ENCODE measurements around the gene INPP5E. TPM values are rescaled to one million over a fixed set of nuclear protein-coding genes. Genes with fewer than 3 reads are reported as not detected.

The INPP5E gene, protein sequence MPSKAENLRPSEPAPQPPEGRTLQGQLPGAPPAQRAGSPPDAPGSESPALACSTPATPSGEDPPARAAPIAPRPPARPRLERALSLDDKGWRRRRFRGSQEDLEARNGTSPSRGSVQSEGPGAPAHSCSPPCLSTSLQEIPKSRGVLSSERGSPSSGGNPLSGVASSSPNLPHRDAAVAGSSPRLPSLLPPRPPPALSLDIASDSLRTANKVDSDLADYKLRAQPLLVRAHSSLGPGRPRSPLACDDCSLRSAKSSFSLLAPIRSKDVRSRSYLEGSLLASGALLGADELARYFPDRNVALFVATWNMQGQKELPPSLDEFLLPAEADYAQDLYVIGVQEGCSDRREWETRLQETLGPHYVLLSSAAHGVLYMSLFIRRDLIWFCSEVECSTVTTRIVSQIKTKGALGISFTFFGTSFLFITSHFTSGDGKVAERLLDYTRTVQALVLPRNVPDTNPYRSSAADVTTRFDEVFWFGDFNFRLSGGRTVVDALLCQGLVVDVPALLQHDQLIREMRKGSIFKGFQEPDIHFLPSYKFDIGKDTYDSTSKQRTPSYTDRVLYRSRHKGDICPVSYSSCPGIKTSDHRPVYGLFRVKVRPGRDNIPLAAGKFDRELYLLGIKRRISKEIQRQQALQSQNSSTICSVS
- total RNA-seq (2022; extraction: Qiagen RNA extraction) = 12.6 to 22.4 TPM (median 21.8 TPM) in 5 replicates

DNA sequence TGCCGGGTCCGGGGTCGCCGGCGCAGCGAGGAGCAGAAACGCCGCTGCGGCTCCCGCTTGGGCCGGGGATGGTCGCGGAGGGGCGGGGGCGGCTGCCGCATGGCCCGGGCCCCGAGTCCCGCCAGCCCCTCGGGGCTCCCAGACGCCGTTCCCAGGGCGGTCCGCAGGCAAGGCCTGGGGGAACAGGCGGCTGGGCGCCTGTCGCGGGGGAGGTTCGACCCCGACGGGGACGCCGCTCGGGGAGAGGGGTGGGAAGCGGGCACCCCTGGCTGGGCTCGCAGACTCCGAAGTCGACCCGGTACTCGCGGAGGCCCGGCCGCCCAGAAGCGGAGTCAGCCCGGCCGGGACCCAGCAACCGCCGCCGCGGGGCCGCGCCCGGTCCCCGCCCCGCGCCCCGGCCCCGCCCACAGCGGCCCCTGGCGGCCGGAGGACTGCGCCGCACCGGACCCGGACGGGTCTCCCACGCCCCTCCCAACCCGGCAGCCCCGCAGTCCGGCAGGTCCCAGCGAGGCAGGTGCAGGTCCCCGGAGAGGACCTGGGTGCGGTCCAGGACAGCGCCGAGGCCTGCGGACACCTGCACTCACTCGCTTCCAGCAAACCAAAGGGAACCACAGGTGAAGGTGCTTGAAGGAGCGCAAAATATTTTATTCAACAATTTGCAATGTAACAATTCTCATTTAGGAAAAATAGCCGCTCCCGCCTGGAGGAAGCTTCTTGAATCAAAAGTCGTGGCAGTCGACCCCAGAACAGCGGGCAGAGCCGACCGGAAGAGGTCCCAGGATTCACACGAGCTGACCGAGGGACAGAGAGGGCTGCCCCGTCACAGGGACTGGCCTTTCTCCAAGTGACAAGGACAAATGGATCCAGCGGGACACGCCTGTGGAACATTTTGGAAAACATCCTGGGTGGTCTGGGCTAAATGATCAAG, at the start of gene INPP5E:
TSS of gene INPP5E (minus strand) at position 365 of the 928 bp plus-strand sequence. CDS start 426 bp downstream, outside the sequence.

DNA sequence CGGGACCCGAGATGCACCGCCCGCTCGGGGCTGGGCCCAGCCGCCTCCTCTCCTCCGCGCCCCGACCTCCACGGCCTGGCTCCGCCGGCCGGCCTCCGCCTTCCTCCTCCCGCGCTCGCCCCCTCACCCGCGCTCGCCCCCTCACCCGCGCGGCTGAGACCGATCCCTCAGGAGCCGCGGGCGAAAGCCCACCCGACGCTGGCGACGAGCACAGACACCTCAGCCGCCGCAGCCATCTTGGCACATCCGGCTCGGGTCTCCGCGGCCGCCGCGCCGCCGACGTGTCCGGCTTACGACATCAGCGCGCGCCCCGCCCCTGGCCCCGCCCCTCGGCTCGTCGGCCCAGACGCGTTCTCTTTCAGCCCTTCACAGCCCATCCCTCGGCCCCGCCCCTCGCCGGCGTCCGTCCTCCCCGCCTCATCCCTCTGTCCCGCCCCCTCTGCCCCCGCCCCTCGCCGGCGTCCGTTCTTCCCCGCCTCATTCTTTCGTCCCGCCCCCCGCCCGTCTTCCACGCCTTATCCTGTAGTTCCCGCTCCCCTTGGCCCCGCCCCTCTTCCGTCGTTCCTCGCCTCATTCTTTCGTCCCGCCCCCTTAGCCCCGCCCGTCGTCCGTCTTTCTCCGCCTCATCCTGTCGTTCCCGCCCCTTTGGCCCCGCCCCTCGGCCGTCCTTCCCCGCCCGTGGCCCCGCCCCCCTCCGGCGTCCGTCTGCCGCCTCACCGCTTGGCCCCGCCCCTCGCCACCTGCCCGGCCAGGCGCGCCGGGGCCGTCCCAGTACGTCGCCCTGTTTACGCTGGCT, 43.3 kb upstream of the INPP5E start, which contains the start of gene SEC16A:
TSS of gene SEC16A (minus strand) at position 248 of the 796 bp plus-strand sequence. CDS start 5,425 bp downstream, outside the sequence.

DNA sequence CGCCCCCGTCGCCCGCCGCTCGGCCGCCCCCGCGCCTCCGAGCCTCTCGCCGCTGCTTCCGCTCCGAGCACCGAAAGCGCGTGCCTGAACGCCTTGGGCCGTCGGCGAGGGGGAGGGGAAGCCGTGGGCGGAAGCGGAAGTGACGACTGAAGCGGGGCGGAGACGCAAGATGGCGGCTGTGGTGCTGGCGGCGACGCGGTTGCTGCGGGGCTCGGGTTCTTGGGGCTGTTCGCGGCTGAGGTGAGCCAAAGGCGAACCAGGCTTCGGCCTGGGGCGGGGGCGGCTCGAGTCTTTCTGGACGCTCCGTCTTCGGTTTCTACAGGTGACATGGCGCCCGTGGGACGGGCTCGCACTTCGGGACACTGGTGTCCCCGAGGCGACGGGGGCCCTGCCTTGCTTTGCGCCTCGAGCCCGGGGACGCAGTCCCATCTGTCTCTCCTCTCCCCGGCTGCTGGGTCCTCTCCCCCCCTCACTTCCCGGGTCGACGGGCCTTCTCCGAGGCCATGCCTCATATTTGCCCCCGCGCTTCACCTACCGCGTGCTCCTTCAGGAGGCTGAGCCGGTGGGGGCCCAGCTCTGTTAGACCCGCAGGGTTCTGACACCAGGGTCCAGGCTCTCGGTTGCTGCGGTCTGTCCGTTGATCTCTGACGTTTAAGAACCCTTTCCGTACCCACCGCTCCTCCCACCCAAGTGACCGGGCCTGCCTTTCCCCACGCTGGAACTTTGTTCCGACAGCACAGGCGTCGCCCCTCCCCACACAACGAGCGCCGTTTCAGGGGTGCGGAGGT, 29.0 kb downstream of the INPP5E start, which contains the start of the genes ENTR1 and PMPCA:
TSS of gene ENTR1 (minus strand) at position 115 of the 788 bp plus-strand sequence. CDS start 217 bp downstream, outside the sequence.
TSS of gene PMPCA (plus strand) at position 159 of the 788 bp plus-strand sequence. CDS start at position 170, 11 bp downstream.

DNA sequence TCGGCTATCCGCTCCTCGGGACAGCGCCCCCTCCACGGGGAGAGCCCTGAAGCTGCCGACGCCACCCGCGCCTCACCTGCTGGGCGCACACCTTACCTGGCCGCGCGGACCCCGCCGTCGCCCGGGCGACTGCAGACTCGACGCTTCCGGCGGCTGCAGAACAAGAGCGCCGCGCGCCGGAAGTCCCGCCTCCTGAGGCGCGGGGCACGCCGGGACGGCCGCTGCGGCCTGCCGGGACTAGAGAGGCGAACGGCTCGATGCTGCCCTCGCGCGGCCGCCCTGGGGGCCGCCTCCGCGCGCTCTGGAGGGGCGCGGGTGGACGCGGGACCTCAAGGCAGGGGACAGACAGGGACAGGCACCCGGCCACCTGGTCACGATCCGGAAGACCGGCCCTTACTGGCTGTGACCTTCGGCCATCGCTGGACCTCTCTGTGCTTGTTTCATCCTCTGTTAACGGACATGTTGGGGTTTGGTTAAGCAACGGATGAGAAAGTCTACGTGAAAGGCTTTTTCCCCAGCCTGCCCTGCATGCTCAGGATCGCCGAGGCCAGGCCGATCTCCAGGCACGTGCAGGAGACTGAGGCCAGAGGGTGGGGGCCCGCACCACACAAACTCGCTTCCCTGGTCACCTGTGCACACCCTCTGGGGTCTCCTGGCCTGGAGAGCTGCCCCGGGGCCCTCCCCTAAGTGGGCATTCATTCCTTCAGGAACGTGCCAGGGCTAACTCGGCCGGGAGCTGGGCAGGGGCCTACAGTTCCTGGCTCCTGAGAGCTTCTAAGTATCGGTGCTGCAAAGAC, 39.4 kb downstream of the INPP5E start, which contains the start of gene SNAPC4:
TSS of gene SNAPC4 (minus strand) at position 133 of the 797 bp plus-strand sequence. CDS start 1,742 bp downstream, outside the sequence.

Other genes with a start within 250 kb of the INPP5E start
- gene LHX3, start 234.7 kb downstream of the INPP5E start, total RNA-seq (2022; extraction: Qiagen RNA extraction) = 0.05 to 0.09 TPM (median 0.08 TPM) in 5 replicates
- 23.6 to 29.8 TPM (median 29.6 TPM) in 5 replicates for gene QSOX2, start 194.0 kb downstream of the INPP5E start, total RNA-seq (2022; extraction: Qiagen RNA extraction)
- 0.01 to 0.02 TPM (median 0.02 TPM) in 3 of 5 replicates, not detected in the others for gene CCDC187, start 135.8 kb downstream of the INPP5E start, total RNA-seq (2022; extraction: Qiagen RNA extraction)
- 7.8 to 14.4 TPM (median 13.5 TPM) in 5 replicates for gene GPSM1, start 112.3 kb downstream of the INPP5E start, total RNA-seq (2022; extraction: Qiagen RNA extraction)
- gene DNLZ, start 76.1 kb downstream of the INPP5E start, total RNA-seq (2022; extraction: Qiagen RNA extraction) = 23.1 to 42.9 TPM (median 37.2 TPM) in 5 replicates
- gene CARD9, start 66.2 kb downstream of the INPP5E start, total RNA-seq (2022; extraction: Qiagen RNA extraction) = 0.53 to 2.8 TPM (median 1.3 TPM) in 5 replicates
- gene SNAPC4, start 39.7 kb downstream of the INPP5E start, total RNA-seq (2022; extraction: Qiagen RNA extraction) = 10.3 to 14.1 TPM (median 13.8 TPM) in 5 replicates
- 56.5 to 79.6 TPM (median 73.1 TPM) in 5 replicates for gene ENTR1, start 29.2 kb downstream of the INPP5E start, total RNA-seq (2022; extraction: Qiagen RNA extraction)
- 79.1 to 96.7 TPM (median 82.1 TPM) in 5 replicates for gene PMPCA, start 29.2 kb downstream of the INPP5E start, total RNA-seq (2022; extraction: Qiagen RNA extraction)
- gene SEC16A, start 43.2 kb upstream of the INPP5E start, total RNA-seq (2022; extraction: Qiagen RNA extraction) = 57.9 to 65.6 TPM (median 61.0 TPM) in 5 replicates
- 7.6 to 13.4 TPM (median 12.4 TPM) in 5 replicates for gene NOTCH1, start 106.2 kb upstream of the INPP5E start, total RNA-seq (2022; extraction: Qiagen RNA extraction)
- gene EGFL7, start 223.1 kb upstream of the INPP5E start, total RNA-seq (2022; extraction: Qiagen RNA extraction) = 37.0 to 63.6 TPM (median 60.7 TPM) in 5 replicates
- 63.9 to 116 TPM (median 109 TPM) in 5 replicates for gene AGPAT2, start 247.6 kb upstream of the INPP5E start, total RNA-seq (2022; extraction: Qiagen RNA extraction)

Data from A549 treated with CORT108297 at 1 μM for 4 hours (cell line).